ENCODE results near the gene ADAMTS12.

DNA sequence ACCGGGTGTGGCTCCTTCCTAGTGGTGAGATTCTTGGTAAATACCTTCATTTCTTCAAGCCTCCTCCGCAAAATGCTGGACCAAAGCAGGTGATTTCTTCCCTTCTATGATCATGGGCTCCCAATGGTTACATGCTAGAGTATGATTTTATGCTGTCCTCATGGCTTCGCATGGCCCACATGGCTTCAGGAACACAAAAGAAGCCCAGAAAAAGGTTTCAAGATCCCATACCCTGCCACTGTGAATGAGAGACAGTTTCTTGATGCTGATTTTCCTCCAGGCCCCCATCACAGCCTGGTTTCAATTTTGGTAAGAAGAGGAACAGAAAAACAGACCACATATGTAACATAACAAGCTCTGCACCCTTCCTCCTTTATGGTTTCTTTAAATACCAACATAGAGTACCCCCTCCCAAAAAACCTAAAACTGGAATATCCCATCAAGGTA is 42.0 kb upstream of the ADAMTS12 start:
- TF ChIP-seq, protein P1, sequence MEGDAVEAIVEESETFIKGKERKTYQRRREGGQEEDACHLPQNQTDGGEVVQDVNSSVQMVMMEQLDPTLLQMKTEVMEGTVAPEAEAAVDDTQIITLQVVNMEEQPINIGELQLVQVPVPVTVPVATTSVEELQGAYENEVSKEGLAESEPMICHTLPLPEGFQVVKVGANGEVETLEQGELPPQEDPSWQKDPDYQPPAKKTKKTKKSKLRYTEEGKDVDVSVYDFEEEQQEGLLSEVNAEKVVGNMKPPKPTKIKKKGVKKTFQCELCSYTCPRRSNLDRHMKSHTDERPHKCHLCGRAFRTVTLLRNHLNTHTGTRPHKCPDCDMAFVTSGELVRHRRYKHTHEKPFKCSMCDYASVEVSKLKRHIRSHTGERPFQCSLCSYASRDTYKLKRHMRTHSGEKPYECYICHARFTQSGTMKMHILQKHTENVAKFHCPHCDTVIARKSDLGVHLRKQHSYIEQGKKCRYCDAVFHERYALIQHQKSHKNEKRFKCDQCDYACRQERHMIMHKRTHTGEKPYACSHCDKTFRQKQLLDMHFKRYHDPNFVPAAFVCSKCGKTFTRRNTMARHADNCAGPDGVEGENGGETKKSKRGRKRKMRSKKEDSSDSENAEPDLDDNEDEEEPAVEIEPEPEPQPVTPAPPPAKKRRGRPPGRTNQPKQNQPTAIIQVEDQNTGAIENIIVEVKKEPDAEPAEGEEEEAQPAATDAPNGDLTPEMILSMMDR (IDR thresholded peaks at IDR 0.05 in 4 of 5, conservative IDR thresholded peaks at IDR 0.05 in 1 of 5): no peak
- TF ChIP-seq POLR2A (IDR thresholded peaks at IDR 0.05): no peak
